ENCODE data around the gene ST7.

GRCh38 chr7:117216010-117216409 lies 262.7 kb downstream of the ST7 start:
- TF ChIP-seq CTCF (IDR thresholded peaks at IDR 0.05) (no peak), EZH2 (IDR thresholded peaks at IDR 0.05; ENCODE audit: borderline replicate concordance, insufficient read depth, low read depth, low read length, poor library complexity, severe bottlenecking) (no peak)
